ENCODE data around the gene LYSMD4.

DNA sequence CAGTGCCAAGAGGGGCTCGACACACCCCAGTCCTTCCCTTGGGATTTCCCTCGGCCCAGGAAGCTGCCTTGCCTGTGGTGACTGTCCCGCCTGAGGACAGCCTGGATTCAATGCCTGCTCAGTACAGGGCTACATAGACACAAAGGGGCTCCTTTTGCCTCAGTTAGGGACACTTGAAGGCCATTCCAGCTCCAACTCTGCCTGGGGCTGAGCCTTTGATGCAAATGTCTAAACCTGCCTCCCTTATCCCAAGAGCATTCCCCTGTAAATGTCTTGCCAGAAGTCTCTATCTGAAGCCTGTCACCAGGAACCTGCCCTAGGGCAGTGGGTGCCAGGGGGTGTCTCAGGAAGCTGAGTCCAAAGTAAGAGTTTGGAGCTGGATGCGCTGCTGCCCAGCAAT is 19.3 kb upstream of the LYSMD4 start:
- TF ChIP-seq, protein P1, sequence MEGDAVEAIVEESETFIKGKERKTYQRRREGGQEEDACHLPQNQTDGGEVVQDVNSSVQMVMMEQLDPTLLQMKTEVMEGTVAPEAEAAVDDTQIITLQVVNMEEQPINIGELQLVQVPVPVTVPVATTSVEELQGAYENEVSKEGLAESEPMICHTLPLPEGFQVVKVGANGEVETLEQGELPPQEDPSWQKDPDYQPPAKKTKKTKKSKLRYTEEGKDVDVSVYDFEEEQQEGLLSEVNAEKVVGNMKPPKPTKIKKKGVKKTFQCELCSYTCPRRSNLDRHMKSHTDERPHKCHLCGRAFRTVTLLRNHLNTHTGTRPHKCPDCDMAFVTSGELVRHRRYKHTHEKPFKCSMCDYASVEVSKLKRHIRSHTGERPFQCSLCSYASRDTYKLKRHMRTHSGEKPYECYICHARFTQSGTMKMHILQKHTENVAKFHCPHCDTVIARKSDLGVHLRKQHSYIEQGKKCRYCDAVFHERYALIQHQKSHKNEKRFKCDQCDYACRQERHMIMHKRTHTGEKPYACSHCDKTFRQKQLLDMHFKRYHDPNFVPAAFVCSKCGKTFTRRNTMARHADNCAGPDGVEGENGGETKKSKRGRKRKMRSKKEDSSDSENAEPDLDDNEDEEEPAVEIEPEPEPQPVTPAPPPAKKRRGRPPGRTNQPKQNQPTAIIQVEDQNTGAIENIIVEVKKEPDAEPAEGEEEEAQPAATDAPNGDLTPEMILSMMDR (conservative IDR thresholded peaks at IDR 0.05 in 1 of 2, IDR thresholded peaks at IDR 0.05 in 1 of 2; ENCODE audit: low read depth in 1 of 2, low read length in 2 of 2), result no peak
- TF ChIP-seq EZH2 (IDR thresholded peaks at IDR 0.05; ENCODE audit: low read length, missing control alignments), result no peak

Data from fibroblast of lung (primary cell).